HG02571 (cell line): ENCODE measurements around the gene GPS1.

Experiments
- ATAC-seq: cut with Tn5 transposase; IDR thresholded peaks from one replicate; pipeline ENCODE4 v1.9.1; 2021; ENCODE audit warnings: mild to moderate bottlenecking, moderate library complexity; ENCODE audit not compliant: unreplicated experiment

GPS1 gene

GRCh38 chr17:82041144-82041814 is 10.4 kb upstream of the GPS1 start:
- ATAC-seq = no peak

DNA sequence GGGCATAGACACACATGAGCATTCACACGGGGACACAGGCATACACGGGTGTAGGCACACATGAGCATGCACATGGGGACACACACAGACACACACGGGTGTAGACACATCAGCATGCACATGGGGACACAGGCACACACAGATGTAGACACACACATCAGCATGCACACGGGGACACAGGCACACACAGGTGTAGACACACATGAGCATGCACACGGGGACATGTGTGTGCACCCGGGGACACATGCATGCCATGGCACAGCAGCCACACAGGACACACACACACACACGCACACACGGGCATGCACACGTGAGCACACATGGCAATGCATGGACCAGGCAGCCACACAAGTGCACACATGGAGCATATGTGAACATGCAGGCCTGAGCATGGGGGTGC is 9.0 kb upstream of the GPS1 start:
- ATAC-seq = no peak

- no peak for ATAC-seq
Measured at GRCh38 chr17:82043507-82043906, 8.2 kb upstream of the GPS1 start.

- no peak for ATAC-seq
Measured at GRCh38 chr17:82045936-82046484, 5.7 kb upstream of the GPS1 start.

GRCh38 chr17:82046903-82047302 is 4.8 kb upstream of the GPS1 start:
- no peak for ATAC-seq

DNA sequence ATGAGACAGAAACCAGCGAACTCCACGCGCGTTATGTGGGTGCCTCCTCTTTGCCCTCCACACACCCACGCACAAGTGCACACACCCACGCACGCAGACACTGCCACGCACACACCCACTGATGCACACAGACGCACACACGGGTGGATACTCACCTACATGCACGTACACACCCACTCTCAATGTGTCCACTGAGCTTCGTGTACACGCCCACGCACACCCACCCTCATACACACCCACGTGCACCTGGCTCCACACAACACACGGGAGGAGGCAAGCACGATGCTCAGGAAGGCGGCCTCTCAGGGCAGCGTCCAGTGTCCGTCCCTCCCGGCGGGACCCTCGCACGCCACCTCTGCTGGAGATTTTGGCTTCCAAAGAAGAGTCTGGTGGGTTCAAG is 4.3 kb upstream of the GPS1 start:
- ATAC-seq = no peak

GRCh38 chr17:82047914-82048570 is 3.7 kb upstream of the GPS1 start:
- ATAC-seq = no peak

DNA sequence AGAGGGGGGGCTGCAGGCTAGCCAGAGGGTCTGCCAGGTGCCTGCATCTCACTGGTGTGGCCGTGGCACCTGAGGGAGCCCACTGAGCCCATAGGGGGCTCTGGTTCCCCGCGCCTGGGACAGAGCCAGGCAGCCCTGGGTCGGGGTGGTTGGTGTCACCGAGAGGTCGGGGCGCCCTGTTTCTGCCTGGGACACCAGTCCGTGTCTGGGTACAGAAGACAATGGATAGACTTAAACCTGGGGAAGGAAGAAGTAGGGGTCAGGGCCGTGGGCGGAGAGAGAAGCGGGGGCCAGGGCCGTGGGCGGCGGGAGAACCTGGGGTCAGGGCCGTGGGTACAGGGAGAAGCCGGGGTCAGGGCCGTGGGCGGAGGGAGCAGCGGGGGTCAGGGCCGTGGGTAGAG is 3.1 kb upstream of the GPS1 start:
- no peak for ATAC-seq

- no peak for ATAC-seq
Measured at GRCh38 chr17:82049106-82049505, 2.6 kb upstream of the GPS1 start.

DNA sequence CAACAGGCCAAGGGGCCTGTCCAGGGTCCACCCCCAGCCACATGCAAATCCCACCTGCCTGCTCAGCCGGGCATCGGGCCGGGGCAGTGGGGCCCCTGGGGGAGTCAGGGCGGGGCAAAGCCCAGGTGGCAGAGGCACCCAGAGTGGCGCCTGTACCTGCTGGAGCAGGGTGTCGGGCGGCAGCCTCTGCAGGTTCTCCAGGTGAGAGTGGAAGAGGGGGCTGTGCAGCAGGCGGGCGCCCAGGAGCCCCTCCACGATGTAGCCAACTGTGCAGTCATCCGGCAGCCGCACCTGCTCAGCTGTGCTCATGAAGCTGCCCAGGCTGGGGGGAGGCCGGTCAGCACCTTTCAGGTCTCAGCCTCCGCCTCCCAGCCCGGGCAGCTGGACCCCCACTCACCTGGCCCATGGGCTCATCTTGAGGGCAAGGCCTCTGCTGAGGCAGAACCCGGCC is 2.2 kb upstream of the GPS1 start:
- no peak for ATAC-seq

DNA sequence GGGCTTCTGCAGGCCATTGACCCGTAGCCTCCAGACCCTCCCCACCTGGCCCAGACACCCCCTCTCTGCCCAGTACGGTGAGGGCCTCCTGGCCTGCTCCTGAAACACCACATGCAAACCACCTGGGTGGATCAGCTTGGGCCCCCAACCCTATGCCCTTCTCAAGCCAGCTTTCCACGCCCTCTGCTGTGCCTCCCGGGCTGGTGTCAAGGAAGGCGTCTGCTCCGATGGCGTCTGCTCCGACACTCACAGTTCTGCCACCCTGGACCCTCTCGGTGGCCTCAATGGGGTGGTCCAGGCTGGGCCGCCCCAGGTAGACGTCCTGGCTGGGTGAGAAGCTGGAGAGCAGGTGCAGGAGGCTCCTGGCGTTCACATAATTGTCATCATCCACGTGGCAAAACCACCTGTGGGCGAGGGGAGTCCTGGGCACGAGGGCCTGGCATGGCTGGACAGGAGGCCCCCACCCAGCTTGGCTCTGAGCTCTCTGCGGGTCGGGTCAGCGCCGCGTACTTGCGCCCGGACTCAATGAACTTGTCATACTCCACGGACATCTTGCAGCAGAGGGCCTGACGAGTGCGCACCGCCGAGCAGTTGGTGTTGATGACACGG is 1.4 kb upstream of the GPS1 start:
- ATAC-seq = no peak

GRCh38 chr17:82050761-82051641 is 697 bp upstream of the GPS1 start:
- ATAC-seq = no peak

GRCh38 chr17:82052638-82053059 is 951 bp downstream of the GPS1 start:
- no peak for ATAC-seq

GRCh38 chr17:82053130-82053529 is 1.4 kb downstream of the GPS1 start:
- no peak for ATAC-seq

DNA sequence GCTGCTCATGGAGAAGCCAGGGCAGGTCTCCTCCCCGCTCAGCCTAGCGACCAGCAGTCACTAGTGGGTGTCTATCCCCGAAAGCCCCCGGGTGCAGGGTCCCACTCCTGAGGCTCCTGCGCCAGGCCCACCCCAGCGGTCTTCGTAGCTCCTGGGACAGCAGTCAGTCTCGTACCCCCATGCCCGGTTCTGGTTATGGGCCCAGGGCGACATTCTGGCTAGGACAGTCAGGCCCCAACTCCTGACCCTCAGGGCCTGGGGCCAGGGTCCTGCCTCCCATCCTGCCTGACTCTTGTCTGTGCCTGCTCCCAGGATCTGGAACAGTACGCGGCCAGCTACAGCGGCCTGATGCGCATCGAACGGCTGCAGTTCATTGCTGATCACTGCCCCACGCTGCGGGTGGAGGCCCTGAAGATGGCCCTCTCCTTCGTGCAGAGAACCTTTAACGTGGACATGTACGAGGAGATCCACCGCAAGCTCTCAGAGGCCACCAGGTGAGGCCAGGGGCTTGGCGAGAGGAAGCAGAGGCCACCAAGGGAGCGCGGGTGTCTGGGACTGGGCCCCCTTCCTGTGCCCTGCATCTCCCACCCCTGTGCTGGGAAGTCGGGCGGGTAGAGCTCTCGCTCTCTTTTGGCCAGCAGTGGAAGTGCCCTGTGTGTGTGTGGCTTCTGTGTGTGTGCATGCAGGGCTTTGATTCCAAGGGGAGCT is 2.0 kb downstream of the GPS1 start:
- no peak for ATAC-seq

GRCh38 chr17:82054351-82055022 is 2.8 kb downstream of the GPS1 start:
- no peak for ATAC-seq

DNA sequence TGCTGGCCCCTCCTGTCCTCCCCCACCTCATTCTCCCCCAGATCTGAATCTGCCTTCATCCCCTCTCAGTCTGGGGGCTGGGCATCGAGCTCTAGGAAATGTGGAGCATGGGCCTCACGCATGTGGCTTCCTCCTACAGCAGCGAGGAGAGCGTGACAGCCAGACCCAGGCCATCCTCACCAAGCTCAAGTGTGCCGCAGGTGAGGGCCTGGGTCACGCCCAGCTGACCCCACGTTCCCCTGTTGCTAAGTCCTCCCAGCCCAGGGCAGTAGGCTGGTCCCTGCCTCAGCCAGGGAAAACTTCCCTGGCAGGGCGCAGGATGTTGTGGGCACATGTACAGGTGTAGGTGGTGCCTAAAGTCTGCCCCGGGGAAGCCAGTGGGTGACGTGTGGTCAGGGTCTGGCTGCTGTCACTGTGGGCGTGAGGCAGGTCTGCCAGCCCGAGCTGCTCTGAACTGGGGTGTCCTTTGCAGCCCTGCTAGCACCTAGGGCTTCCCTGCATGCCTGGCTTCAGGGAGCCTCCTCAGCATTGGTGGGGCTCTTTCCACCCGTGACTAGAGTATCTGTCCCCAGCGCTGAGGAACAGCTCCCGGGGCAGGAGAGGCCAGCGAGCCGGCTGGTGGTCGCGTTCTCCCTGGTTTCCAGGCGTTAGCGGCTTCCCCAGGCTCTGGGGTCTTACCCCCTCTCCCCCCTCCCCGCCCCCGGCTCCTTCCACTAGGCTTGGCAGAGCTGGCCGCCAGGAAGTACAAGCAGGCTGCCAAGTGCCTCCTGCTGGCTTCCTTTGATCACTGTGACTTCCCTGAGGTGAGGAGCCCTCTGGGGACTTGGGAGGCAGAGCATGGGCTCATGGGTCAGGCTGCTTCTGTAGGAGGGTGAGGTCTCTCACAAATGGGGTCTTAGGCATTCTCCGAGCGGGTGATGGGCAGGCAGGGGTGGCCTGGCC is 3.6 kb downstream of the GPS1 start:
- ATAC-seq = no peak

DNA sequence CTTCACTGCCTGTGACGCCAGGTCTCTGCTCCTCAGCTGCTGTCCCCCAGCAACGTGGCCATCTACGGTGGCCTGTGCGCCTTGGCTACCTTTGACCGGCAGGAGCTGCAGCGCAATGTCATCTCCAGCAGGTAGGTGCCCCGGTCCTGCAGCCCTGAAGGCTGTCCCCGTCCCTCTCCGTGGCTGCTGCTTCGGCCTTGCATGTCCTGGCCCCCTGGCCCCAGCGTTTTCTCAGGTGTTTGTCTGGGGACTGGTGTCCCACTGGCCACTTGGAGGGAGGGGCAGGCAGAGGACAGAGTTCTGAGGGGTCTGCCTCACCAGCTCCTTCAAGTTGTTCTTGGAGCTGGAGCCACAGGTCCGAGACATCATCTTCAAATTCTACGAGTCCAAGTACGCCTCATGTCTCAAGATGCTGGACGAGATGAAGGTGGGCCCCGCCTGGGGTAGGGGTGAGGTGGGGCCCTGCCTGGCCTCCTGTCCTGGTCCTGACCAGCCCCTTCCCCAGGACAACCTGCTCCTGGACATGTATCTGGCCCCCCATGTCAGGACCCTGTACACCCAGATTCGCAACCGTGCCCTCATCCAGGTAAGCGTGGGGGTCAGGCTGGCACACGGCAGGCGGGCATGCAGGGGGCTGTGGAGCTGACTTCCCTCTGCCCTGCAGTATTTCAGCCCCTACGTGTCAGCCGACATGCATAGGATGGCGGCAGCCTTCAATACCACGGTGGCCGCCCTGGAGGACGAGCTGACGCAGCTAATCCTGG is 4.4 kb downstream of the GPS1 start:
- no peak for ATAC-seq
